22Rv1 (cell line): ENCODE results near the gene PTCH2.

Experiments used
- ZFX ChIP-seq: fragments of 450-650 bp; IDR thresholded peaks from 2 replicates; pipeline ENCODE4 v1.6.1; 2017; ENCODE audit warnings: antibody characterized with exemption, borderline replicate concordance
- TF ChIP-seq, protein P1 (sequence below): fragments of 450-650 bp; IDR thresholded peaks from 2 replicates; pipeline ENCODE4 v1.5.1; 2017; ENCODE audit warnings: mild to moderate bottlenecking

DNA sequence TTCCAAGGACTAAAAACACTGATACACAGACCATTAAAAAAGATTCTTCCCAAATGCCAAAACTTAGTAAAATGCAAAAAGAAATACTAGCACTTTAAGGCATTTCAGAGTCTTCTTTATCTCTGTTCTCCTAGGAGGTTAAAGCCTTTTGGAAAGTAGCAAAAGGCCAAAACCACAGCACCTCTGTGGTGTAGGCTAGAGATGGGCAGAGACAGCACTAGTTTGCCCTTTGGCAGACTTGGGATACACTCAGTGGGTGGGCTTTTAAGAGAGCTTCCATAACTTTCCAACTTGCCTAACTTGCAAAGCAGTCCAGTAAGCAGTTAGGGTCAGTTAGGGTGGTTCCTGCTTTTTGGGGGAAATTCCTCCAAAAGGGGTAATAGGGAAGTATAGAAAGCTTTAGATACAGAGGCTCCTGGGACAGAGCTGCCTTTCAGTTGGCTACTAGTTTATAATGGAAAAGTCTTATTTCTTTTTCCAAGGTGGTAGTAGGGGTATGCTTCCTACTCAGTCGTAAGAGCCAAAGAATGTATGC lies 17.9 kb upstream of the PTCH2 start:
- TF ChIP-seq, protein P1, sequence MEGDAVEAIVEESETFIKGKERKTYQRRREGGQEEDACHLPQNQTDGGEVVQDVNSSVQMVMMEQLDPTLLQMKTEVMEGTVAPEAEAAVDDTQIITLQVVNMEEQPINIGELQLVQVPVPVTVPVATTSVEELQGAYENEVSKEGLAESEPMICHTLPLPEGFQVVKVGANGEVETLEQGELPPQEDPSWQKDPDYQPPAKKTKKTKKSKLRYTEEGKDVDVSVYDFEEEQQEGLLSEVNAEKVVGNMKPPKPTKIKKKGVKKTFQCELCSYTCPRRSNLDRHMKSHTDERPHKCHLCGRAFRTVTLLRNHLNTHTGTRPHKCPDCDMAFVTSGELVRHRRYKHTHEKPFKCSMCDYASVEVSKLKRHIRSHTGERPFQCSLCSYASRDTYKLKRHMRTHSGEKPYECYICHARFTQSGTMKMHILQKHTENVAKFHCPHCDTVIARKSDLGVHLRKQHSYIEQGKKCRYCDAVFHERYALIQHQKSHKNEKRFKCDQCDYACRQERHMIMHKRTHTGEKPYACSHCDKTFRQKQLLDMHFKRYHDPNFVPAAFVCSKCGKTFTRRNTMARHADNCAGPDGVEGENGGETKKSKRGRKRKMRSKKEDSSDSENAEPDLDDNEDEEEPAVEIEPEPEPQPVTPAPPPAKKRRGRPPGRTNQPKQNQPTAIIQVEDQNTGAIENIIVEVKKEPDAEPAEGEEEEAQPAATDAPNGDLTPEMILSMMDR: no peak
- no peak for TF ChIP-seq ZFX
